Pancreas (tissue), 10 donors: ENCODE data around the gene RGS5. TPM values are rescaled to one million over a fixed set of nuclear protein-coding genes. Genes with fewer than 3 reads are reported as not detected.

Source experiments
- ATAC-seq, 4 donors: fragments of 200-7000 bp; cut with Tn5 transposase; one replicate each; pipeline versions ENCODE4 v1.8.0 to v1.9.1; 2020; ENCODE audit warnings: mild to moderate bottlenecking in 4 of 4, moderate library complexity in 4 of 4
- DNase-seq, 6 donors: peaks; one replicate each; pipeline ENCODE4 v3.0.0-alpha.2; 2020
- FAIRE-seq: peaks from 2 replicates; lab custom pipeline; 2012; peaks lifted over from hg19 to GRCh38; lab: Jason Lieb, UNC
- H3K27ac ChIP-seq, 4 donors: fragments of 200-600 bp; sonication (generic); 1 replicate in 3 of 4; 2 replicates in 1 of 4; pipeline versions ENCODE4 v1.5.0 to v1.8.0; 2020
- H3K27me3 ChIP-seq, 4 donors: fragments of 200-600 bp; one replicate each; pipeline ENCODE4 v1.8.0; 2021
- H3K36me3 ChIP-seq, 3 donors: fragments of 200-600 bp; sonication (generic) in 1 of 3; one replicate each; pipeline versions ENCODE4 v1.5.0 to v1.8.0; 2020 to 2021
- H3K4me1 ChIP-seq, 3 donors: fragments of 200-600 bp; one replicate each; pipeline ENCODE4 v1.8.0; 2021
- H3K4me3 ChIP-seq, 4 donors: fragments of 200-600 bp; sonication (generic) in 2 of 4; one replicate each; pipeline versions ENCODE4 v1.5.0 to v1.8.0; 2020 to 2021
- H3K9me3 ChIP-seq, 4 donors: fragments of 200-600 bp; one replicate each; pipeline ENCODE4 v1.8.0; 2021
- WGBS, 2 donors: extraction: QIAGEN DNeasy Blood & Tissue Kit; methylation state at CpG; one replicate each; pipeline ENCODE4 v1.1.7; 2013; 5-methylcytosine and 5-hydroxymethylcytosine counted together
- intact Hi-C, 3 donors: fragments of 100-400 bp; cut with DNase I; formaldehyde crosslinking; loops; one replicate each; pipeline versions ENCODE4 v1.11.1 to v1.14.2; 2022
- polyA plus RNA-seq, 2 donors: library from polyadenylated mRNA; stranded (reverse); fragments of 200-250 nt; gene quantifications; one replicate each; pipeline ENCODE4 v1.2.3, GENCODE V29; 2013
- total RNA-seq, 6 donors: library from RNA; stranded (reverse); fragmentation: NEBNext Ultra II Directional in 4 of 6; extraction: Animal tissue kit (Norgen Biotek cat#: 25700) in 4 of 6; gene quantifications; one replicate each; pipeline versions ENCODE4 v1.2.1 to v1.2.4, GENCODE V29; 2021 to 2023
- TF ChIP-seq, protein P1 (sequence below), 4 donors: fragments of 200-600 bp; sonication (generic) in 3 of 4; IDR thresholded peaks; one replicate each; pipeline versions ENCODE4 v1.5.0 to v1.8.0; 2021; ENCODE audit warnings: antibody characterized with exemption in 4 of 4
- donor health status: healthy with polysubstance abuse.
- donor health status: DM: no; HTN: no; CAD: no; lungs with moderate emphysema.
- donor health status: DM: no; HTN: no; CAD: no.
- donor health status: control.
- donor health status: control.
- donor health status: Bipolar disorder and iron deficiency.
- donor health status: DM: yes; HTN: yes; CAD: no.
- donor health status: DM: no; HTN: no; CAD: no.
- donor health status: DM: no; HTN: no; CAD: no.
- donor health status: DM: yes; HTN: yes; CAD: no.

RGS5 gene
- total and polyA plus RNA-seq, 8 donors: 3.4 to 32.4 (median 16.5) TPM

GRCh38 chr1:163137556-163138265, 65.0 kb downstream of the RGS5 start:
- Histone ChIP-seq H3K27ac (no peak overlapping the region), H3K4me3 (no peak overlapping the region), H3K9me3 (no peaks in the 10 kb centered on the region), H3K27me3 (no peaks in the 10 kb centered on the region), H3K4me1 (no peaks in the 10 kb centered on the region), H3K36me3 (no peaks in the 10 kb centered on the region)
- no peak for ATAC-seq
- 88 to 90% methylated on average over 3 of the region's 3 CpGs for WGBS, 2 donors
- TF ChIP-seq, protein P1, sequence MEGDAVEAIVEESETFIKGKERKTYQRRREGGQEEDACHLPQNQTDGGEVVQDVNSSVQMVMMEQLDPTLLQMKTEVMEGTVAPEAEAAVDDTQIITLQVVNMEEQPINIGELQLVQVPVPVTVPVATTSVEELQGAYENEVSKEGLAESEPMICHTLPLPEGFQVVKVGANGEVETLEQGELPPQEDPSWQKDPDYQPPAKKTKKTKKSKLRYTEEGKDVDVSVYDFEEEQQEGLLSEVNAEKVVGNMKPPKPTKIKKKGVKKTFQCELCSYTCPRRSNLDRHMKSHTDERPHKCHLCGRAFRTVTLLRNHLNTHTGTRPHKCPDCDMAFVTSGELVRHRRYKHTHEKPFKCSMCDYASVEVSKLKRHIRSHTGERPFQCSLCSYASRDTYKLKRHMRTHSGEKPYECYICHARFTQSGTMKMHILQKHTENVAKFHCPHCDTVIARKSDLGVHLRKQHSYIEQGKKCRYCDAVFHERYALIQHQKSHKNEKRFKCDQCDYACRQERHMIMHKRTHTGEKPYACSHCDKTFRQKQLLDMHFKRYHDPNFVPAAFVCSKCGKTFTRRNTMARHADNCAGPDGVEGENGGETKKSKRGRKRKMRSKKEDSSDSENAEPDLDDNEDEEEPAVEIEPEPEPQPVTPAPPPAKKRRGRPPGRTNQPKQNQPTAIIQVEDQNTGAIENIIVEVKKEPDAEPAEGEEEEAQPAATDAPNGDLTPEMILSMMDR (IDR thresholded peaks at IDR 0.05): no peak
- FAIRE-seq: no peak
- DNase-seq: no peak
- intact Hi-C loops: no loop called here

DNA sequence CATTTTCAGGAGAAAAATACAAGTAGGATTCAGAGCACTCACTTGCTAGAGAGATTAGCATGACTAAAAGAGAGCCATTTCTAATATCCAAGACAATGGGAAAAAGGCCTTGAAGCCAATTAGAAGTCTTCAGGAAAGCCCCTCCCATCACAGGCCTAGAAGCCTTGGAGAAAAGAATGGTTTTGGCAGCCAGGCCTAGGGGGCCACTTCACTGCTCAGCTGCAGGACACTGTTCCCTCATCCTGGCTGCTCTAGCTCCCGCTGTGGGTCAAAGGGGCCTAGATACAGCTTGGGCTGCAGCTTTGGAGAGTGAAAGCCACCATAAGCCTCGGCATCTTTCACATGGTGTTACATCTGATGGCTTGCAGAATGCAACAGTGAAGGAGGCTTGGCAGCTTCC, 70.7 kb downstream of the RGS5 start:
- FAIRE-seq (no peak), DNase-seq (no peak), ATAC-seq (no peak)
- WGBS, 2 donors: 85 to 88% methylated on average over 2 of the region's 2 CpGs
- TF ChIP-seq, protein P1 (IDR thresholded peaks at IDR 0.05): no peak
- Histone ChIP-seq H3K4me1 (no peaks in the 10 kb centered on the region), H3K27ac (no peak overlapping the region), H3K36me3 (no peaks in the 10 kb centered on the region), H3K9me3 (no peaks in the 10 kb centered on the region), H3K27me3 (no peaks in the 10 kb centered on the region), H3K4me3 (no peak overlapping the region)
- intact Hi-C loops: no loop called here

DNA sequence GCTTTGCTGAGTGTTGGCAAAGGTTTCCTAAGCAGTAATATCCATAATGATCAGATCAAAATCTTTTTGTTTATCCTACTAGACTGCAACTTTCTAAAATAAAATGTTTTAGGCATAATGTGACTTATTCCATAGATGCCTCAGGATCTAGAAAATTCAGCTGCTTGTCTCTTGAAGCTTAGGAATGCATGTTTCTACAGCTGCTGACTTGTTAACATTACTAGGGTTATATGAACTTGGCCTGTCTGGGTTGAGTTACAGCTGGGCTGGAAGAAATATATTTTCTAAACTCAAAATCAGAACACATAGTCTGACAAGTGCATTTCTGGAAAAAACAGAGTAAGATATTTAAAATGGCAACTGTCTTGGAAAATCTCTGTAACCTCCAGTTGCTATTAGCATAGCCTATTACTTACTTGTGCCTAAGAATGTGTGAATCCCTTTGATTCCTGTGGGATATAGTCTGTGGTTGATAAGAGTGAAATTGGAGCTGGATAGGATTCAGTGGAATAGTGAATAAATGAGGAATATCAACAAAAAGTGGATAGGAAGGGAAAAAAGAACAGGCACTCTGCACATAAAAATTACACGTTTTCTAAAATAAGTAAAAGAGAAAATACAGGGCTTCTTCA, 72.4 kb downstream of the RGS5 start:
- no peaks in the 10 kb centered on the region for H3K4me1 ChIP-seq
- no peaks in the 10 kb centered on the region for H3K36me3 ChIP-seq
- H3K4me3 ChIP-seq: no peak overlapping the region
- WGBS, 2 donors: 23 to 25% methylated on average over 1 of the region's 1 CpG
- DNase-seq (no peak), ATAC-seq (no peak), FAIRE-seq (no peak)
- TF ChIP-seq, protein P1 (IDR thresholded peaks at IDR 0.05): no peak
- H3K27me3 ChIP-seq: no peaks in the 10 kb centered on the region
- intact Hi-C loops: no loop called here
- H3K9me3 ChIP-seq: no peaks in the 10 kb centered on the region
- no peak overlapping the region for H3K27ac ChIP-seq

DNA sequence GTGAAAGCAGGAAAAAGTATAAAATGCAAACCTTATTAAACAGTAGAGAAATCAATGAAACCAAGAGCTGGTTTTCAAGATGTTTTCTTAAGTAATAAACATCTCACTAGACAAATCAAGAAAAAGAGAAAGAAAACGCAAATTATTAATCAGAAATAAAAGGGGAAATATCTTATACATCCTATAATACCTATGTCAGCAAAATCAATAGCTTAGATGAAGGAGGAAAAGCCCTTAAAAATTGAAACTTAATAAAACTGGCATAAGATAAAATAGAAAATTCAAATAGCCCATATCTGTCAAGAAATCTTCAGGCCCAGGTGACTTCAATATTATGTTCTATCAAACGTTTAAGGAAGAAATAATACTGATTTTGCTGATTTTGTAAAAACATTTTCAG, 74.4 kb downstream of the RGS5 start:
- DNase-seq: no peak
- Histone ChIP-seq H3K36me3 (no peaks in the 10 kb centered on the region), H3K4me1 (no peaks in the 10 kb centered on the region), H3K27ac (no peak overlapping the region), H3K27me3 (no peaks in the 10 kb centered on the region), H3K4me3 (no peak overlapping the region), H3K9me3 (no peaks in the 10 kb centered on the region)
- FAIRE-seq: no peak
- TF ChIP-seq, protein P1 (IDR thresholded peaks at IDR 0.05): no peak
- no peak for ATAC-seq
- intact Hi-C loops: no loop called here
- WGBS, 2 donors: 64 to 76% methylated on average over 2 of the region's 2 CpGs

DNA sequence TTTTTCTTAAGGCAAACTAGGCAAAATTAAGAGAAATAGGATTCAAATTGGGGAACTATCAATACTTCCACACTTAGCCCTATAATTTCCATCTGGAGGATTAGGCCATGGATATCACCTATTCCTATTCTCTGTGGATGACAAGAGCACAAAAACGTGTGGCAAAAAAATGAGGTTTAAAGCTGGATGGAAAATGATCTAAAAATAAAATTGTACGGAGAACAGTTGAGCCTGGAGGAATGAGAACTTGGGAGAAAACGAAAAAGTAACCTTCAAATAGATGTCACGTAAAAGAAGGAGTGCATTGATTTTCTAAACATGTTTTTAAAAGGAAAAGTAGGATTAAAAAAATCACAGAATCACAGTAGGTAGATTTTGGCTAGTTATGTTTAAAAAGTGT, 77.9 kb downstream of the RGS5 start:
- Histone ChIP-seq H3K36me3 (no peaks in the 10 kb centered on the region), H3K4me1 (no peaks in the 10 kb centered on the region), H3K4me3 (no peak overlapping the region), H3K27me3 (no peaks in the 10 kb centered on the region), H3K27ac (no peak overlapping the region), H3K9me3 (no peaks in the 10 kb centered on the region)
- TF ChIP-seq, protein P1 (IDR thresholded peaks at IDR 0.05): no peak
- no peak for ATAC-seq
- DNase-seq: no peak
- whole genome bisulfite sequencing, 2 donors: 58 to 67% methylated on average over 4 of the region's 4 CpGs
- no peak for FAIRE-seq
- intact Hi-C loops: no loop called here
